ENCODE data around the gene CIB2. TPM values are rescaled to one million over a fixed set of nuclear protein-coding genes. Genes with fewer than 3 reads are reported as not detected.

The CIB2 gene
- polyA plus RNA-seq, 1 donor (not counting 4 experiments of a cell fraction or from before 2014, with no cell fraction given) = 4.1 TPM

- FAIRE-seq = no peak
- Histone ChIP-seq H3K4me2 (ENCODE audit: control insufficient read depth, extremely low read depth, insufficient read depth, low read depth, low read length) (no peak overlapping the region), H2AFZ (ENCODE audit: control insufficient read depth, low read length) (no peak overlapping the region), H3K4me3 (ENCODE audit: control insufficient read depth in 2 of 3, extremely low read depth in 1 of 3, insufficient read depth in 2 of 3, low read depth in 1 of 3, low read length in 3 of 3) (no peak overlapping the region), H3K27ac (ENCODE audit: control insufficient read depth, insufficient read depth, low read length) (no peak overlapping the region), H3K27me3 (ENCODE audit: control insufficient read depth, extremely low read depth, insufficient read depth, low read length) (no peaks in the 10 kb centered on the region), H3K4me1 (ENCODE audit: control insufficient read depth, extremely low read depth, insufficient read depth, low read length) (peaks cover 12% of the 10 kb centered on the region), H3K9ac (ENCODE audit: control insufficient read depth, extremely low read depth, insufficient read depth, low read length) (no peak overlapping the region), H3K9me1 (ENCODE audit: control insufficient read depth, extremely low read depth, insufficient read depth, low read length) (peaks cover 3% of the 10 kb centered on the region), H3K36me3 (ENCODE audit: control insufficient read depth in 2 of 2, extremely low read depth in 1 of 2, insufficient read depth in 2 of 2, low read length in 2 of 2) (no peaks in the 10 kb centered on the region), H3K79me2 (ENCODE audit: control insufficient read depth, insufficient read depth, low read length) (peaks cover 84% of the 10 kb centered on the region), H4K20me1 (ENCODE audit: control insufficient read depth, extremely low read depth, insufficient read depth, low read length) (no peaks in the 10 kb centered on the region), H3K9me3 (ENCODE audit: control insufficient read depth, low read depth, low read length) (no peaks in the 10 kb centered on the region)
- dilution Hi-C loops (cut with MboI; ENCODE audit: extremely low pct_ligation_motif_present, low sequenced_read_pairs) = no loop called here
- no peak for DNase-seq (ENCODE audit: low read depth, low spot score)
- TF ChIP-seq EZH2 (IDR thresholded peaks at IDR 0.05; ENCODE audit: low read length) = no peak
Observed at GRCh38 chr15:78070049-78070700, 61.1 kb downstream of the CIB2 start.

- H3K9ac ChIP-seq (ENCODE audit: control insufficient read depth, extremely low read depth, insufficient read depth, low read length) = no peak overlapping the region
- DNase-seq (ENCODE audit: low read depth, low spot score) (no peak), FAIRE-seq (no peak)
- H3K27me3 ChIP-seq (ENCODE audit: control insufficient read depth, extremely low read depth, insufficient read depth, low read length) = no peaks in the 10 kb centered on the region
- H2AFZ ChIP-seq (ENCODE audit: control insufficient read depth, low read length) = no peak overlapping the region
- no peaks in the 10 kb centered on the region for H4K20me1 ChIP-seq (ENCODE audit: control insufficient read depth, extremely low read depth, insufficient read depth, low read length)
- no peaks in the 10 kb centered on the region for H3K36me3 ChIP-seq (ENCODE audit: control insufficient read depth in 2 of 2, extremely low read depth in 1 of 2, insufficient read depth in 2 of 2, low read length in 2 of 2)
- peaks cover 14% of the 10 kb centered on the region for H3K4me1 ChIP-seq (ENCODE audit: control insufficient read depth, extremely low read depth, insufficient read depth, low read length)
- H3K9me3 ChIP-seq (ENCODE audit: control insufficient read depth, low read depth, low read length) = no peaks in the 10 kb centered on the region
- peaks cover 3% of the 10 kb centered on the region for H3K9me1 ChIP-seq (ENCODE audit: control insufficient read depth, extremely low read depth, insufficient read depth, low read length)
- dilution Hi-C loops (cut with MboI; ENCODE audit: extremely low pct_ligation_motif_present, low sequenced_read_pairs) = no loop called here
- TF ChIP-seq EZH2 (IDR thresholded peaks at IDR 0.05; ENCODE audit: low read length) (no peak), CTCF (optimal IDR thresholded peaks at IDR 0.05 in 1 of 3, IDR thresholded peaks at IDR 0.05 in 1 of 3, conservative IDR thresholded peaks at IDR 0.05 in 1 of 3; ENCODE audit: extremely low read depth in 1 of 3, insufficient read depth in 2 of 3, low read length in 3 of 3) (no peak)
- no peak overlapping the region for H3K4me2 ChIP-seq (ENCODE audit: control insufficient read depth, extremely low read depth, insufficient read depth, low read depth, low read length)
- no peak overlapping the region for H3K27ac ChIP-seq (ENCODE audit: control insufficient read depth, insufficient read depth, low read length)
- no peak overlapping the region for H3K4me3 ChIP-seq (ENCODE audit: control insufficient read depth in 2 of 3, extremely low read depth in 1 of 3, insufficient read depth in 2 of 3, low read depth in 1 of 3, low read length in 3 of 3)
- H3K79me2 ChIP-seq (ENCODE audit: control insufficient read depth, insufficient read depth, low read length) = peaks cover 85% of the 10 kb centered on the region
Observed at GRCh38 chr15:78069462-78070029, 61.7 kb downstream of the CIB2 start.

Measured in keratinocyte (primary cell).